ENCODE results near the gene CAPN2. TPM values are rescaled to one million over a fixed set of nuclear protein-coding genes. Genes with fewer than 3 reads are reported as not detected.

Gene CAPN2
- total RNA-seq, 1 donor from 2014 or later = 184 TPM

- no peak for TF ChIP-seq CTCF (IDR thresholded peaks at IDR 0.05; ENCODE audit: unreplicated experiment)
- H3K27me3 Mint-ChIP-seq (ENCODE audit: unreplicated experiment) = no peaks in the 10 kb centered on the region
- no peak overlapping the region for H3K27ac Mint-ChIP-seq (ENCODE audit: unreplicated experiment)
- peaks cover 15% of the 10 kb centered on the region for H3K4me1 Mint-ChIP-seq (ENCODE audit: unreplicated experiment)
- H3K4me3 Mint-ChIP-seq (ENCODE audit: unreplicated experiment) = no peak overlapping the region
- H3K9me3 Mint-ChIP-seq (ENCODE audit: unreplicated experiment) = no peaks in the 10 kb centered on the region
- DNase-seq (ENCODE audit: low spot score) = no peak
- peaks cover 9% of the 10 kb centered on the region for H3K36me3 Mint-ChIP-seq (ENCODE audit: low read depth, unreplicated experiment)
Observed at GRCh38 chr1:223820971-223821370, 108.6 kb downstream of the CAPN2 start.

DNA sequence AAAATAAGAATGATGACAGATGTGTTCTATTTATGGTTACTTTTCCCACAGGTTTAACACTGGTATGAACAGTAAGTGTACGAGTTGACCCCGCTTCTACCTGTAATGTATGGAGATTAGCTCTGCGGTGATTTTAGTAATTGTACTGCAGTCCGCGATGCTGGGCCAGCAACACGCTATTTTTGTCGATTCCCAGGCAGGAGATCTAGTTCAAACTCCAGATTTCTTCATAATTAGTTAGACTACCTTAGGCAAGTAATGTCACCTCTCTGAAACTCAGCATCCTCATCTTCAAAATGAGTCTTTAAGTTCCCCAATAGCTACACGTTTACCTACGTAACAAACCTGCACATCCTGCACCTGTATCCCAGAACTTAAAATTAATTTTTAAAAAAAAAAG is 111.9 kb downstream of the CAPN2 start:
- H3K36me3 Mint-ChIP-seq (ENCODE audit: low read depth, unreplicated experiment) = peaks cover 5% of the 10 kb centered on the region
- H3K4me3 Mint-ChIP-seq (ENCODE audit: unreplicated experiment) = no peak overlapping the region
- DNase-seq (ENCODE audit: low spot score) = no peak
- TF ChIP-seq CTCF (IDR thresholded peaks at IDR 0.05; ENCODE audit: unreplicated experiment) = no peak
- no peak overlapping the region for H3K27ac Mint-ChIP-seq (ENCODE audit: unreplicated experiment)
- peaks cover 27% of the 10 kb centered on the region for H3K4me1 Mint-ChIP-seq (ENCODE audit: unreplicated experiment)
- H3K27me3 Mint-ChIP-seq (ENCODE audit: unreplicated experiment) = no peaks in the 10 kb centered on the region
- H3K9me3 Mint-ChIP-seq (ENCODE audit: unreplicated experiment) = no peaks in the 10 kb centered on the region

- Mint-ChIP-seq H3K4me1 (ENCODE audit: unreplicated experiment) (peaks cover 27% of the 10 kb centered on the region), H3K27ac (ENCODE audit: unreplicated experiment) (no peak overlapping the region), H3K27me3 (ENCODE audit: unreplicated experiment) (no peaks in the 10 kb centered on the region), H3K36me3 (ENCODE audit: low read depth, unreplicated experiment) (peaks cover 3% of the 10 kb centered on the region), H3K9me3 (ENCODE audit: unreplicated experiment) (no peaks in the 10 kb centered on the region), H3K4me3 (ENCODE audit: unreplicated experiment) (no peak overlapping the region)
- no peak for TF ChIP-seq CTCF (IDR thresholded peaks at IDR 0.05; ENCODE audit: unreplicated experiment)
- no peak for DNase-seq (ENCODE audit: low spot score)
Observed at GRCh38 chr1:223824712-223825111, 112.4 kb downstream of the CAPN2 start.

Other genes with a start within 250 kb of the CAPN2 start
- 0.13 TPM for gene CAPN8, start 46.8 kb upstream of the CAPN2 start, total RNA-seq (ENCODE audit: unreplicated experiment)
- 42.0 TPM for gene TP53BP2, start 133.4 kb downstream of the CAPN2 start, total RNA-seq (ENCODE audit: unreplicated experiment)